GM12878 (cell line): ENCODE results near the gene SNRK.

ENCODE experiments used
- CTCF ChIP-seq, 3 experiments: IDR thresholded peaks in 2 of 3; conservative IDR thresholded peaks in 1 of 3; 2 replicates each; pipeline ENCODE4 v1.5.1; 2011; ENCODE audit warnings: low read depth in 3 of 3, low read length in 3 of 3, mild to moderate bottlenecking in 3 of 3, control low read depth in 2 of 3, moderate library complexity in 2 of 3, inconsistent platforms in 1 of 3, mixed read lengths in 1 of 3; ENCODE audit not compliant: control insufficient read depth in 2 of 3, insufficient read depth in 1 of 3; ENCODE audit errors: extremely low read depth in 1 of 3
- NR2C2 ChIP-seq: IDR thresholded peaks from 2 replicates; pipeline ENCODE4 v1.6.1; 2011; ENCODE audit warnings: borderline replicate concordance, low read depth; ENCODE audit not compliant: control insufficient read depth, insufficient read length
- POLR2A ChIP-seq: IDR thresholded peaks from 2 replicates; pipeline ENCODE4 v1.6.1; 2011; ENCODE audit warnings: low read depth, mild to moderate bottlenecking, low read length

- TF ChIP-seq POLR2A (no peak), NR2C2 (no peak), CTCF (IDR thresholded peaks at IDR 0.05 in 2 of 3, conservative IDR thresholded peaks at IDR 0.05 in 1 of 3; ENCODE audit: control insufficient read depth in 2 of 3, extremely low read depth in 1 of 3, insufficient read depth in 1 of 3, low read depth in 3 of 3, low read length in 3 of 3) (no peak)
Measured at GRCh38 chr3:43327582-43327979, 41.2 kb downstream of the SNRK start.
